ENCODE data around the gene FOXE3.

The FOXE3 gene

DNA sequence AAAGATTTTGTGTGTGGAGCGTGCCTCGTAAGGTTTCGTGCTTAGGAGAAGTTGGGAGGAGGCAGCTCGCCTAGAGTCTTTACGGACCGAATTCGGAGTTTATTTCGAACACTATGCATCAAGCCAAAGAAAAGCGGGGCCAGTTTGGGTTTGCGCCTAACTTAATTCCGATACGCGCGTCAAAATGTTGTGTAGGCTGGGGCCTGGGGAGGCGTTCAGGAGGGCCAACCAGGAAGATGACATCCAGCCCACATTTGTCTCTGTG, 28.1 kb downstream of the FOXE3 start:
- no peak for TF ChIP-seq CTCF (conservative IDR thresholded peaks at IDR 0.05; ENCODE audit: control insufficient read depth, insufficient read depth, low read depth, low read length)
- H3K4me3 ChIP-seq (ENCODE audit: control insufficient read depth, low read depth, low read length), result no peak overlapping the region
- no peak for DNase-seq (ENCODE audit: low read depth)

GRCh38 chr1:47444562-47445465, 28.7 kb downstream of the FOXE3 start:
- DNase-seq (ENCODE audit: low read depth), result no peak
- no peak for TF ChIP-seq CTCF (conservative IDR thresholded peaks at IDR 0.05; ENCODE audit: control insufficient read depth, insufficient read depth, low read depth, low read length)
- no peak overlapping the region for H3K4me3 ChIP-seq (ENCODE audit: control insufficient read depth, low read depth, low read length)

DNA sequence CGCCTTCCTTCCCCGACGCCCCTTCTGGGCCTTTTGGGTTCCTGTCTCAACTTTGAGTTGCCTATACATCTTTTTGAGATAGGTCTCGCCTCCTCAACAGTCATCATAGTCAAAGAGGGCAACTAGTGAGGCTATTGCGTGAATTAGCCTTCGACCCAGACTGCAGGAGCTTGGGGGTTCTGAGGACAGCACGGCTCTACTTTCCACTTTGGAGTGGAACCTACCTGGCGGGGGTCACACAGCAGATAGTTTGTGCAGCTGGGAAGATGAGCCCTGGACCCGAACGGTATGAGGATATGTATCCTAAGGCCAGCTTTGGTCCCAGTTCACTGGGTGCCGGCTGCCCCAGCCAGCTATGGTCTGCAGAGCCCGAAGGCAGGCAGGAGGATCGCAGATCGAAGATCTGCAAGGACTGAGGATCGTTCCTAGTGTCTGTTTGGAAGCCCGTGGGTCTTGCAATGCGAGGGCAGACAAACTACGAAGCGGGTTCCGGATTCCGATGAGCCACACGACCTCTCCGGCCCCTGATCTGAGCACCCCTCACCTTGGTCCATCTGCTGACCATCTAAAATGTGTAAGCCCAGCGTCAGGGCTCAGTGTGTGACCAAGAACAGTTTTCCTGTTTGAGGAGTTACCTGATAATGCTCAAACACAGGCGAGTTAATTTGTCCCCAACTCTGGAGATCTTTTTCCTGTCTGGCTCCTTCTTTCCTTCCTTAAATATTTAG, 29.9 kb downstream of the FOXE3 start:
- H3K4me3 ChIP-seq (ENCODE audit: control insufficient read depth, low read depth, low read length), result no peak overlapping the region
- no peak for DNase-seq (ENCODE audit: low read depth)
- TF ChIP-seq CTCF (conservative IDR thresholded peaks at IDR 0.05; ENCODE audit: control insufficient read depth, insufficient read depth, low read depth, low read length), result no peak

GRCh38 chr1:47448462-47449222, 32.6 kb downstream of the FOXE3 start:
- no peak for TF ChIP-seq CTCF (conservative IDR thresholded peaks at IDR 0.05; ENCODE audit: control insufficient read depth, insufficient read depth, low read depth, low read length)
- H3K4me3 ChIP-seq (ENCODE audit: control insufficient read depth, low read depth, low read length), result no peak overlapping the region
- DNase-seq (ENCODE audit: low read depth), result no peak

- no peak for DNase-seq (ENCODE audit: low read depth)
- H3K4me3 ChIP-seq (ENCODE audit: control insufficient read depth, low read depth, low read length), result no peak overlapping the region
- TF ChIP-seq CTCF (conservative IDR thresholded peaks at IDR 0.05; ENCODE audit: control insufficient read depth, insufficient read depth, low read depth, low read length), result peak; percentile 36
Observed at GRCh38 chr1:47449822-47450552, 33.9 kb downstream of the FOXE3 start.

GRCh38 chr1:47450606-47451005, 34.5 kb downstream of the FOXE3 start:
- no peak for DNase-seq (ENCODE audit: low read depth)
- no peak overlapping the region for H3K4me3 ChIP-seq (ENCODE audit: control insufficient read depth, low read depth, low read length)
- TF ChIP-seq CTCF (conservative IDR thresholded peaks at IDR 0.05; ENCODE audit: control insufficient read depth, insufficient read depth, low read depth, low read length), result no peak

Measured in fibroblast of mammary gland (primary cell).